ENCODE results near the gene BRDT.
"Not testable (repeated sequence)": the region's sequence is repeated elsewhere in the genome, so short reads cannot be mapped to it uniquely, and the experiment has no call there.

The BRDT gene

GRCh38 chr1:91993256-91993655 is 44.1 kb downstream of the BRDT start:
- DNase-seq = no peak

- peak; percentile 65 for DNase-seq
Measured at GRCh38 chr1:91997607-91998195, 48.5 kb downstream of the BRDT start.

- no peak for DNase-seq
Measured at GRCh38 chr1:92004129-92004528, 54.9 kb downstream of the BRDT start.

- DNase-seq = no peak
Measured at GRCh38 chr1:92013923-92014322, 64.7 kb downstream of the BRDT start.

GRCh38 chr1:92016720-92017316 is 67.6 kb downstream of the BRDT start:
- DNase-seq = no peak

- no peak for DNase-seq
Measured at GRCh38 chr1:92017656-92018055, 68.5 kb downstream of the BRDT start.

GRCh38 chr1:92026042-92026441 is 76.8 kb downstream of the BRDT start:
- DNase-seq = not testable (repeated sequence)

GRCh38 chr1:92026806-92027205 is 77.6 kb downstream of the BRDT start:
- DNase-seq = no peak

GRCh38 chr1:92029241-92029922 is 80.2 kb downstream of the BRDT start:
- peak; percentile 0 for DNase-seq

- DNase-seq = peak; percentile 37
Measured at GRCh38 chr1:92030656-92031107, 81.5 kb downstream of the BRDT start.

- peak; percentile 36 for DNase-seq
Measured at GRCh38 chr1:92031281-92032110, 82.3 kb downstream of the BRDT start.

- DNase-seq = peak; percentile 72
Measured at GRCh38 chr1:92037400-92037799, 88.2 kb downstream of the BRDT start.

GRCh38 chr1:92038695-92039346 is 89.6 kb downstream of the BRDT start:
- no peak for DNase-seq

GRCh38 chr1:92040971-92041370 is 91.8 kb downstream of the BRDT start:
- no peak for DNase-seq

- no peak for DNase-seq
Measured at GRCh38 chr1:92043621-92044020, 94.4 kb downstream of the BRDT start.

GRCh38 chr1:92045766-92046495 is 96.7 kb downstream of the BRDT start:
- no peak for DNase-seq

GRCh38 chr1:92051948-92052347 is 102.7 kb downstream of the BRDT start:
- no peak for DNase-seq

All from fibroblast of upper back skin (primary cell).